HG02943 (cell line): ENCODE measurements around the gene VARS2.
"Not testable (repeated sequence)": the region's sequence is repeated elsewhere in the genome, so short reads cannot be mapped to it uniquely, and the experiment has no call there.

ENCODE experiments used
- ATAC-seq: cut with Tn5 transposase; IDR thresholded peaks from one replicate; pipeline ENCODE4 v1.9.1; 2021; ENCODE audit warnings: mild to moderate bottlenecking, low read depth, moderate library complexity; ENCODE audit not compliant: unreplicated experiment

Gene VARS2

GRCh38 chr6:30954631-30955366 is 40.8 kb downstream of the VARS2 start:
- ATAC-seq: no peak

- no peak for ATAC-seq
Observed at GRCh38 chr6:30955367-30956042, 41.5 kb downstream of the VARS2 start.

- no peak for ATAC-seq
Observed at GRCh38 chr6:30957716-30958115, 43.7 kb downstream of the VARS2 start.

GRCh38 chr6:30960907-30961673 is 47.1 kb downstream of the VARS2 start:
- no peak for ATAC-seq

GRCh38 chr6:30962716-30963115 is 48.7 kb downstream of the VARS2 start:
- no peak for ATAC-seq

- no peak for ATAC-seq
Observed at GRCh38 chr6:30963641-30964040, 49.6 kb downstream of the VARS2 start.

- no peak for ATAC-seq
Observed at GRCh38 chr6:30964075-30964474, 50.0 kb downstream of the VARS2 start.

GRCh38 chr6:30965140-30965601 is 51.1 kb downstream of the VARS2 start:
- ATAC-seq: no peak

GRCh38 chr6:30966154-30966553 is 52.1 kb downstream of the VARS2 start:
- no peak for ATAC-seq

- not testable (repeated sequence) for ATAC-seq
Observed at GRCh38 chr6:30969171-30969570, 55.1 kb downstream of the VARS2 start.

GRCh38 chr6:30970946-30971345 is 56.9 kb downstream of the VARS2 start:
- ATAC-seq: no peak

GRCh38 chr6:30972816-30973215 is 58.8 kb downstream of the VARS2 start:
- ATAC-seq: no peak

- ATAC-seq: no peak
Observed at GRCh38 chr6:30974490-30975252, 60.6 kb downstream of the VARS2 start.
